Ovary (tissue), 3 donors: ENCODE data around the gene BARHL2.

Experiments
- POLR2A ChIP-seq: fragments of 450-650 bp; IDR thresholded peaks from one replicate; pipeline ENCODE4 v1.6.1; 2017; ENCODE audit warnings: antibody characterized with exemption, mild to moderate bottlenecking, moderate library complexity
- TF ChIP-seq, protein P1 (sequence below), 3 donors: fragments of 450-650 bp in 2 of 3; fragments of 200-600 bp in 1 of 3; IDR thresholded peaks; one replicate each; pipeline versions ENCODE4 v1.5.1 to v1.8.0; 2016 to 2022; ENCODE audit warnings: antibody characterized with exemption in 3 of 3, mild to moderate bottlenecking in 1 of 3
- donor health status: DM: no; HTN: no; CAD: no.

DNA sequence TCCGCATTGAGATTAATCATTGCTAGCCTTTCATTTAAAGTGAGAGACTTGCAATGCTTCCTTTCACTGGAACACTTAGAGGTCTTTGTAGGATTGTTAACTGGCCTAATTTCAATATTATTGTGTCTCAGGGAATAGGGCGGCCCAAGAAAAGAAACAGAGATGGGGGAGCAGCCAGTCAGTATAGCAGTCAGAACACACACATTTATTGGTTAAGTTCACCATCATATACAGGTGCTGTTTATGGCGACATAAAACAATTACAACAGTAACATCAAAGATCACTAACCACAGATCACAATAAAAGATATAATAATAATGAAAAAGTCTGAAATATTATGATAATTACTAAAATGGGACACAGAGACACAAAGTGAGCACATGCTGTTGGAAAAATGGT, 29.4 kb downstream of the BARHL2 start:
- TF ChIP-seq POLR2A, result no peak
- TF ChIP-seq, protein P1, sequence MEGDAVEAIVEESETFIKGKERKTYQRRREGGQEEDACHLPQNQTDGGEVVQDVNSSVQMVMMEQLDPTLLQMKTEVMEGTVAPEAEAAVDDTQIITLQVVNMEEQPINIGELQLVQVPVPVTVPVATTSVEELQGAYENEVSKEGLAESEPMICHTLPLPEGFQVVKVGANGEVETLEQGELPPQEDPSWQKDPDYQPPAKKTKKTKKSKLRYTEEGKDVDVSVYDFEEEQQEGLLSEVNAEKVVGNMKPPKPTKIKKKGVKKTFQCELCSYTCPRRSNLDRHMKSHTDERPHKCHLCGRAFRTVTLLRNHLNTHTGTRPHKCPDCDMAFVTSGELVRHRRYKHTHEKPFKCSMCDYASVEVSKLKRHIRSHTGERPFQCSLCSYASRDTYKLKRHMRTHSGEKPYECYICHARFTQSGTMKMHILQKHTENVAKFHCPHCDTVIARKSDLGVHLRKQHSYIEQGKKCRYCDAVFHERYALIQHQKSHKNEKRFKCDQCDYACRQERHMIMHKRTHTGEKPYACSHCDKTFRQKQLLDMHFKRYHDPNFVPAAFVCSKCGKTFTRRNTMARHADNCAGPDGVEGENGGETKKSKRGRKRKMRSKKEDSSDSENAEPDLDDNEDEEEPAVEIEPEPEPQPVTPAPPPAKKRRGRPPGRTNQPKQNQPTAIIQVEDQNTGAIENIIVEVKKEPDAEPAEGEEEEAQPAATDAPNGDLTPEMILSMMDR (IDR thresholded peaks at IDR 0.05), result no peak
